SH-SY5Y (cell line): ENCODE results near the gene ASIP.

Experiments used
- GATA2 ChIP-seq: IDR thresholded peaks from 2 replicates; pipeline ENCODE4 v1.6.1; 2011; ENCODE audit warnings: mild to moderate bottlenecking, low read depth, low read length
- GATA3 ChIP-seq: IDR thresholded peaks from 2 replicates; pipeline ENCODE4 v1.6.1; 2011; ENCODE audit warnings: low read depth, mild to moderate bottlenecking, low read length, moderate library complexity

DNA sequence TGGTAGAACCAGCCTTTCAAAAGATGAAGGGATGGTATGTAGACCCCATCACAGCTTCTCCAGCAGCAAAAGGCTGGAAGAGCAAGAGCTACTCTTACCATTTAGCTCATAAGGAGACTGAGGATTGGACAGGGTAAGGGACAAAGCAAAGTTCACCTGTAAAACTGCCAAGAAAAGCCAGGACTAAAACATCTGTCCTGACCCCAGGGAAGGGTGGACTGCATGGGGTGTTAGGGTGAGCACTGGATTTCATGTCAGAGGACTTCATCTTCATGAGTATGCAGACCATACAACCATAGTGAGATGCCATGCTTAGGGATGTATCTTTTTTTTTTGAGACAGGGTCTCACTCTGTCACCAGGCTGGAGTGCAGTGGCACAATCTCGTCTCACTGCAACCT is 42.6 kb downstream of the ASIP start:
- no peak for TF ChIP-seq GATA3
- TF ChIP-seq GATA2: no peak
